Measurements from ENCODE around the gene TGFBR1. TPM values are rescaled to one million over a fixed set of nuclear protein-coding genes. Genes with fewer than 3 reads are reported as not detected.
A peak's percentile ranks its signal among the peaks of the same experiment; 100 is the strongest.

Gene TGFBR1
- total RNA-seq = 30.6 and 30.8 TPM in 2 replicates

GRCh38 chr9:99104459-99105151 lies at the start of gene TGFBR1:
TSS of gene TGFBR1 (plus strand) at chr9:99105113. CDS start at chr9:99105206, 93 bp downstream.
- Mint-ChIP-seq H3K4me1 (ENCODE audit: low read depth) (peaks cover 50% of the 10 kb centered on the region), H3K27ac (peak within 1 kb of the TSS; percentile 88), H3K27me3 (ENCODE audit: low read depth) (no peaks in the 10 kb centered on the region), H3K4me3 (ENCODE audit: low read depth) (peak within 1 kb of the TSS; percentile 90), H3K36me3 (ENCODE audit: low read depth) (peaks cover 23% of the 10 kb centered on the region), H3K9me3 (peaks cover 4% of the 10 kb centered on the region)
- intact Hi-C loops (cut with micrococcal nuclease) = loop anchor here (1.0 to 5.0 kb wide), 4 partner anchors 15 to 718 kb away; partner anchors contain the start of gene NR4A3
- DNase-seq (ENCODE audit: low spot score) = peak; percentile 96

- Mint-ChIP-seq H3K4me1 (ENCODE audit: low read depth) (peaks cover 62% of the 10 kb centered on the region), H3K27ac (no peak overlapping the region), H3K4me3 (ENCODE audit: low read depth) (no peak overlapping the region), H3K36me3 (ENCODE audit: low read depth) (no peaks in the 10 kb centered on the region), H3K27me3 (ENCODE audit: low read depth) (no peaks in the 10 kb centered on the region), H3K9me3 (peaks cover 11% of the 10 kb centered on the region)
- intact Hi-C loops (cut with micrococcal nuclease) = loop anchor here (5.0 kb wide), 2 partner anchors 53 to 767 kb away; partner anchors contain the start of gene NR4A3
- no peak for DNase-seq (ENCODE audit: low spot score)
Measured at GRCh38 chr9:99055384-99055783, 49.5 kb upstream of the TGFBR1 start.

GRCh38 chr9:99056186-99056585 lies 48.7 kb upstream of the TGFBR1 start:
- Mint-ChIP-seq H3K4me1 (ENCODE audit: low read depth) (peaks cover 62% of the 10 kb centered on the region), H3K36me3 (ENCODE audit: low read depth) (no peaks in the 10 kb centered on the region), H3K27me3 (ENCODE audit: low read depth) (no peaks in the 10 kb centered on the region), H3K27ac (no peak overlapping the region), H3K4me3 (ENCODE audit: low read depth) (no peak overlapping the region), H3K9me3 (peaks cover 11% of the 10 kb centered on the region)
- no peak for DNase-seq (ENCODE audit: low spot score)
- intact Hi-C loops (cut with micrococcal nuclease) = loop anchor here (2.0 to 5.0 kb wide), 3 partner anchors 49 to 766 kb away; partner anchors contain the start of genes NR4A3 and TGFBR1

- Mint-ChIP-seq H3K27me3 (ENCODE audit: low read depth) (no peaks in the 10 kb centered on the region), H3K9me3 (peaks cover 11% of the 10 kb centered on the region), H3K27ac (no peak overlapping the region), H3K36me3 (ENCODE audit: low read depth) (no peaks in the 10 kb centered on the region), H3K4me1 (ENCODE audit: low read depth) (peaks cover 61% of the 10 kb centered on the region), H3K4me3 (ENCODE audit: low read depth) (peak overlapping the region; percentile 73)
- peak; percentile 24 for DNase-seq (ENCODE audit: low spot score)
- intact Hi-C loops (cut with micrococcal nuclease) = loop anchor here (1.0 to 5.0 kb wide), 4 partner anchors 48 to 765 kb away; partner anchors contain the start of genes NR4A3 and TGFBR1
Measured at GRCh38 chr9:99056886-99057664, 47.8 kb upstream of the TGFBR1 start.

- H3K4me1 Mint-ChIP-seq (ENCODE audit: low read depth) = peaks cover 59% of the 10 kb centered on the region
- peak overlapping the region; percentile 73 for H3K4me3 Mint-ChIP-seq (ENCODE audit: low read depth)
- H3K27ac Mint-ChIP-seq = peak overlapping the region; percentile 81
- H3K36me3 Mint-ChIP-seq (ENCODE audit: low read depth) = no peaks in the 10 kb centered on the region
- peaks cover 3% of the 10 kb centered on the region for H3K27me3 Mint-ChIP-seq (ENCODE audit: low read depth)
- peaks cover 11% of the 10 kb centered on the region for H3K9me3 Mint-ChIP-seq
- peak; percentile 76 for DNase-seq (ENCODE audit: low spot score)
- intact Hi-C loops (cut with micrococcal nuclease) = loop anchor here (1.0 to 5.0 kb wide), 7 partner anchors 19 to 764 kb away; partner anchors contain the start of genes NR4A3 and TGFBR1
Measured at GRCh38 chr9:99057665-99058625, 47.0 kb upstream of the TGFBR1 start.

- intact Hi-C loops (cut with micrococcal nuclease) = loop anchor here (1.0 to 5.0 kb wide), 5 partner anchors 18 to 763 kb away; partner anchors contain the start of gene NR4A3
- peak overlapping the region; percentile 81 for H3K27ac Mint-ChIP-seq
- no peaks in the 10 kb centered on the region for H3K36me3 Mint-ChIP-seq (ENCODE audit: low read depth)
- H3K4me1 Mint-ChIP-seq (ENCODE audit: low read depth) = peaks cover 53% of the 10 kb centered on the region
- DNase-seq (ENCODE audit: low spot score) = no peak
- H3K27me3 Mint-ChIP-seq (ENCODE audit: low read depth) = peaks cover 6% of the 10 kb centered on the region
- H3K4me3 Mint-ChIP-seq (ENCODE audit: low read depth) = peak overlapping the region; percentile 35
- H3K9me3 Mint-ChIP-seq = peaks cover 11% of the 10 kb centered on the region
Measured at GRCh38 chr9:99058964-99059921, 45.7 kb upstream of the TGFBR1 start.

GRCh38 chr9:99060621-99061020 lies 44.3 kb upstream of the TGFBR1 start:
- peaks cover 8% of the 10 kb centered on the region for H3K27me3 Mint-ChIP-seq (ENCODE audit: low read depth)
- H3K9me3 Mint-ChIP-seq = peaks cover 8% of the 10 kb centered on the region
- no peaks in the 10 kb centered on the region for H3K36me3 Mint-ChIP-seq (ENCODE audit: low read depth)
- intact Hi-C loops (cut with micrococcal nuclease) = no loop called here
- H3K4me1 Mint-ChIP-seq (ENCODE audit: low read depth) = peaks cover 52% of the 10 kb centered on the region
- no peak overlapping the region for H3K27ac Mint-ChIP-seq
- DNase-seq (ENCODE audit: low spot score) = no peak
- H3K4me3 Mint-ChIP-seq (ENCODE audit: low read depth) = no peak overlapping the region

- Mint-ChIP-seq H3K9me3 (no peaks in the 10 kb centered on the region), H3K4me1 (ENCODE audit: low read depth) (peaks cover 35% of the 10 kb centered on the region), H3K27ac (no peak overlapping the region), H3K27me3 (ENCODE audit: low read depth) (peaks cover 8% of the 10 kb centered on the region), H3K4me3 (ENCODE audit: low read depth) (no peak overlapping the region), H3K36me3 (ENCODE audit: low read depth) (no peaks in the 10 kb centered on the region)
- intact Hi-C loops (cut with micrococcal nuclease) = no loop called here
- no peak for DNase-seq (ENCODE audit: low spot score)
Measured at GRCh38 chr9:99062549-99062948, 42.4 kb upstream of the TGFBR1 start.

GRCh38 chr9:99063522-99063921 lies 41.4 kb upstream of the TGFBR1 start:
- Mint-ChIP-seq H3K4me1 (ENCODE audit: low read depth) (peaks cover 28% of the 10 kb centered on the region), H3K36me3 (ENCODE audit: low read depth) (no peaks in the 10 kb centered on the region), H3K4me3 (ENCODE audit: low read depth) (no peak overlapping the region), H3K27me3 (ENCODE audit: low read depth) (peaks cover 8% of the 10 kb centered on the region), H3K27ac (no peak overlapping the region), H3K9me3 (no peaks in the 10 kb centered on the region)
- intact Hi-C loops (cut with micrococcal nuclease) = no loop called here
- DNase-seq (ENCODE audit: low spot score) = no peak

- Mint-ChIP-seq H3K9me3 (no peaks in the 10 kb centered on the region), H3K4me3 (ENCODE audit: low read depth) (no peak overlapping the region), H3K36me3 (ENCODE audit: low read depth) (peaks cover 7% of the 10 kb centered on the region), H3K27ac (no peak overlapping the region), H3K4me1 (ENCODE audit: low read depth) (peaks cover 34% of the 10 kb centered on the region), H3K27me3 (ENCODE audit: low read depth) (peaks cover 8% of the 10 kb centered on the region)
- intact Hi-C loops (cut with micrococcal nuclease) = no loop called here
- no peak for DNase-seq (ENCODE audit: low spot score)
Measured at GRCh38 chr9:99066571-99066970, 38.3 kb upstream of the TGFBR1 start.

- Mint-ChIP-seq H3K4me1 (ENCODE audit: low read depth) (peaks cover 34% of the 10 kb centered on the region), H3K4me3 (ENCODE audit: low read depth) (no peak overlapping the region), H3K27ac (peak overlapping the region; percentile 13), H3K9me3 (no peaks in the 10 kb centered on the region), H3K36me3 (ENCODE audit: low read depth) (peaks cover 8% of the 10 kb centered on the region), H3K27me3 (ENCODE audit: low read depth) (peaks cover 2% of the 10 kb centered on the region)
- DNase-seq (ENCODE audit: low spot score) = no peak
- intact Hi-C loops (cut with micrococcal nuclease) = no loop called here
Measured at GRCh38 chr9:99069075-99069474, 35.8 kb upstream of the TGFBR1 start.
